ENCODE measurements around the gene CCNH. TPM values are rescaled to one million over a fixed set of nuclear protein-coding genes. Genes with fewer than 3 reads are reported as not detected.

CCNH gene
- total RNA-seq, 1 donor = 80.3 TPM

DNA sequence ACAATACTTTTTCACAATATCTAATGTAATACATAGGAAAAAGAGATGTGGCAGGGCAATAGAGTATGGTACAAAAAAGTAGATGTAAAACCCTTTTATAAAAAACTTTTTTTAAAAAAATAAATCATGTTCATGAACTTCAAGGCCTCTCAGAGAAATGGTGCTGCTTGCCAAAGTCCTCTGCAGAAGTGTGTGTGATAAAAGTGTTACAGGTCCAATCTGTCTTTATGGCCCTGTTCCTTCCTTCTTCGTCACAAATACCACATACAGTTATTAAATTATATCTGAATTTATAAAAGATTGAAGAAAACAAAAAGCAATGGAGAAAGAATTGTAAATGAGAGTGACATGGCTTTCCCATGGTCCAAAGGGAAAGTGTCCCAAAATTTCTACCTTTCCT lies 21.7 kb upstream of the CCNH start:
- Histone ChIP-seq H3K4me2 (ENCODE audit: insufficient read depth, low read length) (no peak overlapping the region), H4K20me1 (ENCODE audit: insufficient read depth, low read length) (no peaks in the 10 kb centered on the region), H3K4me3 (ENCODE audit: insufficient read depth, low read length) (no peak overlapping the region), H3K27ac (ENCODE audit: low read depth, low read length) (no peak overlapping the region), H3K27me3 (ENCODE audit: insufficient read depth, low read length) (no peaks in the 10 kb centered on the region), H3K36me3 (ENCODE audit: insufficient read depth, low read length) (no peaks in the 10 kb centered on the region), H3K9me3 (ENCODE audit: low read depth, low read length) (no peaks in the 10 kb centered on the region), H3K79me2 (ENCODE audit: insufficient read depth, low read length) (no peaks in the 10 kb centered on the region), H2AFZ (ENCODE audit: low read length) (no peak overlapping the region), H3K4me1 (ENCODE audit: insufficient read depth, low read length) (no peaks in the 10 kb centered on the region)
- TF ChIP-seq CTCF (IDR thresholded peaks at IDR 0.05; ENCODE audit: extremely low read depth, low read depth, low read length) = no peak
- DNase-seq (ENCODE audit: insufficient read length, low spot score, missing footprints) = no peak

GRCh38 chr5:87433945-87434344 lies 21.2 kb upstream of the CCNH start:
- no peak for TF ChIP-seq CTCF (IDR thresholded peaks at IDR 0.05; ENCODE audit: extremely low read depth, low read depth, low read length)
- Histone ChIP-seq H3K36me3 (ENCODE audit: insufficient read depth, low read length) (no peaks in the 10 kb centered on the region), H3K27me3 (ENCODE audit: insufficient read depth, low read length) (no peaks in the 10 kb centered on the region), H3K27ac (ENCODE audit: low read depth, low read length) (no peak overlapping the region), H4K20me1 (ENCODE audit: insufficient read depth, low read length) (no peaks in the 10 kb centered on the region), H3K4me1 (ENCODE audit: insufficient read depth, low read length) (no peaks in the 10 kb centered on the region), H3K9me3 (ENCODE audit: low read depth, low read length) (no peaks in the 10 kb centered on the region), H3K4me3 (ENCODE audit: insufficient read depth, low read length) (no peak overlapping the region), H3K79me2 (ENCODE audit: insufficient read depth, low read length) (no peaks in the 10 kb centered on the region), H3K4me2 (ENCODE audit: insufficient read depth, low read length) (no peak overlapping the region), H2AFZ (ENCODE audit: low read length) (no peak overlapping the region)
- no peak for DNase-seq (ENCODE audit: insufficient read length, low spot score, missing footprints)

DNA sequence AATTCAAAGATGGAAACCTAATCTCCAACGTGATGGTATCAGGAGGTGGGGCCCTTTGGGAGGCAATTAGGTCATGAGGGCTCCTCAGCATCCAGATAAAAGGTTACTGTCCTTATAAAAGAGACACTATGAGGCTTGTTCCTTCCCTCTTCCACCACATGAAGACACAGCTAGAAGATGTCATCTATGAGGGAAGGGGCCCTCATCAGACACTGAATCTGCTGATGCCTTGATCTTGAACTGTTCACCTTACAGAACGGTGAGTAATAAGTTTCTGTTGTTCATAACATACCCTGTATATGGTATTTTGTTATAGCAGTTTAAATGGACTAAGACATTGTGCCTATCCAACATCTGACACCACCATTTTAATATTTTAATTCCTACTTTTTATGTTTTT lies 19.7 kb upstream of the CCNH start:
- no peaks in the 10 kb centered on the region for H4K20me1 ChIP-seq (ENCODE audit: insufficient read depth, low read length)
- no peak overlapping the region for H3K4me3 ChIP-seq (ENCODE audit: insufficient read depth, low read length)
- no peaks in the 10 kb centered on the region for H3K9me3 ChIP-seq (ENCODE audit: low read depth, low read length)
- no peaks in the 10 kb centered on the region for H3K79me2 ChIP-seq (ENCODE audit: insufficient read depth, low read length)
- DNase-seq (ENCODE audit: insufficient read length, low spot score, missing footprints) = no peak
- no peaks in the 10 kb centered on the region for H3K4me1 ChIP-seq (ENCODE audit: insufficient read depth, low read length)
- no peak for TF ChIP-seq CTCF (IDR thresholded peaks at IDR 0.05; ENCODE audit: extremely low read depth, low read depth, low read length)
- H3K27ac ChIP-seq (ENCODE audit: low read depth, low read length) = no peak overlapping the region
- H2AFZ ChIP-seq (ENCODE audit: low read length) = no peak overlapping the region
- no peaks in the 10 kb centered on the region for H3K27me3 ChIP-seq (ENCODE audit: insufficient read depth, low read length)
- H3K36me3 ChIP-seq (ENCODE audit: insufficient read depth, low read length) = no peaks in the 10 kb centered on the region
- H3K4me2 ChIP-seq (ENCODE audit: insufficient read depth, low read length) = no peak overlapping the region

GRCh38 chr5:87430863-87431457 lies 18.2 kb upstream of the CCNH start:
- Histone ChIP-seq H3K27ac (ENCODE audit: low read depth, low read length) (no peak overlapping the region), H3K4me2 (ENCODE audit: insufficient read depth, low read length) (no peak overlapping the region), H3K36me3 (ENCODE audit: insufficient read depth, low read length) (no peaks in the 10 kb centered on the region), H3K27me3 (ENCODE audit: insufficient read depth, low read length) (no peaks in the 10 kb centered on the region), H3K79me2 (ENCODE audit: insufficient read depth, low read length) (no peaks in the 10 kb centered on the region), H2AFZ (ENCODE audit: low read length) (no peak overlapping the region), H3K4me1 (ENCODE audit: insufficient read depth, low read length) (no peaks in the 10 kb centered on the region), H4K20me1 (ENCODE audit: insufficient read depth, low read length) (no peaks in the 10 kb centered on the region), H3K9me3 (ENCODE audit: low read depth, low read length) (no peaks in the 10 kb centered on the region), H3K4me3 (ENCODE audit: insufficient read depth, low read length) (no peak overlapping the region)
- no peak for DNase-seq (ENCODE audit: insufficient read length, low spot score, missing footprints)
- TF ChIP-seq CTCF (IDR thresholded peaks at IDR 0.05; ENCODE audit: extremely low read depth, low read depth, low read length) = no peak
